ENCODE measurements around the gene ADGRF1. TPM values are rescaled to one million over a fixed set of nuclear protein-coding genes. Genes with fewer than 3 reads are reported as not detected.

ADGRF1 gene
- total RNA-seq, 1 donor from 2014 or later: 4.6 TPM

Other genes starting within 250 kb of the ADGRF1 start
- 2.2 TPM for gene MEP1A, start 248.9 kb downstream of the ADGRF1 start, total RNA-seq (ENCODE audit: insufficient read depth, low replicate concordance)
- 2.2 TPM for gene ADGRF5, start 120.4 kb downstream of the ADGRF1 start, total RNA-seq (ENCODE audit: insufficient read depth, low replicate concordance)

Data from umbilical cord (tissue), 1 donor.